T-helper 1 cell (primary cell): ENCODE measurements around the gene LMO7.

Experiments
- DNase-seq, 5 donors: peaks; one replicate each; pipeline ENCODE4 v3.0.0-alpha.2; 2012 to 2020

Gene LMO7

GRCh38 chr13:75806117-75806516, 170.0 kb downstream of the LMO7 start:
- no peak for DNase-seq

GRCh38 chr13:75811361-75811760, 175.2 kb downstream of the LMO7 start:
- no peak for DNase-seq

GRCh38 chr13:75811841-75812240, 175.7 kb downstream of the LMO7 start:
- no peak for DNase-seq

GRCh38 chr13:75812751-75813181, 176.6 kb downstream of the LMO7 start:
- no peak for DNase-seq

GRCh38 chr13:75813323-75813722, 177.2 kb downstream of the LMO7 start:
- no peak for DNase-seq

- no peak for DNase-seq
These were observed 182.2 kb downstream of the LMO7 start for GRCh38 chr13:75818179-75818967.

GRCh38 chr13:75818968-75819225, 182.8 kb downstream of the LMO7 start:
- DNase-seq = no peak

- no peak for DNase-seq
These were observed 189.0 kb downstream of the LMO7 start for GRCh38 chr13:75825161-75825560.

- DNase-seq = no peak
These were observed 189.5 kb downstream of the LMO7 start for GRCh38 chr13:75825594-75825993.

GRCh38 chr13:75826391-75826790, 190.3 kb downstream of the LMO7 start:
- no peak for DNase-seq

GRCh38 chr13:75829830-75830229, 193.7 kb downstream of the LMO7 start:
- DNase-seq = no peak

GRCh38 chr13:75830842-75831241, 194.7 kb downstream of the LMO7 start:
- DNase-seq = no peak

GRCh38 chr13:75831389-75831788, 195.3 kb downstream of the LMO7 start:
- no peak for DNase-seq

- DNase-seq = no peak
These were observed 196.7 kb downstream of the LMO7 start for GRCh38 chr13:75832812-75833211.

- no peak for DNase-seq
These were observed 200.3 kb downstream of the LMO7 start for GRCh38 chr13:75836441-75836840.

- DNase-seq = no peak
These were observed 202.4 kb downstream of the LMO7 start for GRCh38 chr13:75838366-75839005.

GRCh38 chr13:75839406-75839805, 203.3 kb downstream of the LMO7 start:
- no peak for DNase-seq

- DNase-seq = no peak
These were observed 205.8 kb downstream of the LMO7 start for GRCh38 chr13:75841905-75842304.

- no peak for DNase-seq
These were observed 206.9 kb downstream of the LMO7 start for GRCh38 chr13:75843074-75843473.

- no peak for DNase-seq
These were observed 207.9 kb downstream of the LMO7 start for GRCh38 chr13:75843991-75844390.

GRCh38 chr13:75847588-75847987, 211.5 kb downstream of the LMO7 start:
- DNase-seq = no peak

GRCh38 chr13:75850916-75851315, 214.8 kb downstream of the LMO7 start:
- no peak for DNase-seq

- no peak for DNase-seq
These were observed 219.1 kb downstream of the LMO7 start for GRCh38 chr13:75855216-75855615.

GRCh38 chr13:75855847-75856246, 219.7 kb downstream of the LMO7 start:
- no peak for DNase-seq

- DNase-seq = no peak
These were observed 221.2 kb downstream of the LMO7 start for GRCh38 chr13:75857291-75857690.
